HG03060 (cell line): ENCODE results near the gene RAB6B.

Experiments used
- ATAC-seq: cut with Tn5 transposase; IDR thresholded peaks from one replicate; pipeline ENCODE4 v1.9.1; 2021; ENCODE audit warnings: low read depth, moderate number of reproducible peaks; ENCODE audit not compliant: unreplicated experiment

RAB6B gene

DNA sequence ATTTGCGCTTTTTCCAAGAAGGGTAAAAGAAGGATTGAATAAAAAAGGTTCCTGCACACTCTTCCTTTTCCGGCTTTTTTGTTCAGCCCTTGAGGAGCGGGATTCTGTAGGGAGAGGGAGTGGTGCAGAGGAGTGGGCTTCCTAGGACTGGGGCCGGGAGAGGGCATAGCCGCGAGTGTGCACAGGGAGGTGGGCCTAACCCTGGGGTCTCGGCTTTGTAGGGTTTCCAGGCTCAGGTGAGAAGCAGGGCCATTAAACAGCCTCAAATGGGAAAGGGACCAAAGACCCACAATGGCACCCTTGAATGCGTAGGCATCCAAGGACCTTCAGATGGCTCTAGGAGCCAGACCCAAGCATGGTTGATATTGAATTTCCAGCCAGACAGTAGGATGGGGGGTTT lies 35.4 kb upstream of the RAB6B start:
- no peak for ATAC-seq

DNA sequence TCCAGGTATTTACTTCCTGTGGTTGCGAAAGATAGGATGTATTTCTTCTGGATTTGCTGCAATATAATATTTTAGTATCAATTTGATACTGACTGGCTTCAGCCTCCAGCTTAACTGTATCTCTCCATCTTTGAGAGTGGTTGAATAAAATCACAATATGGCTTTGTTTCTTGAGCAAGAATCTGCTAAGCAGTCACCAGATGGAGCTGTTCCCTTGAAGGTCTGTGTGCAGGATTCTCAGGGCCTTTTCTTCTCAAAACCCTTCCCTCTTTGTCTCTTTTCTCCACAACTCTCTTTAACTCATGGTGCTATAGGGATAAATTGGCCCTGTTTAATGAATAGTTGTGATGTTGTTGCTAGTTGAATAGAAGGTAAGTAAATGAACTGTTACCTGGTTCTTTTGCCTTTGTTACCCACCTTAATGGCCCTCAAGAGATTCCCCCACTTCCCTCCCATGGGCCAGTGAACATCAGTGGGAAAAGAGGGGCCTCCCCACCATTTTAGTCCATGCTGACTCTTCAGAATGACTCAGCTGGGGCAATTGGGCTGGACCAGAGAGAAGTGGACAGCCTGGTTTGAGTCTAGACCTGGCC lies 34.8 kb upstream of the RAB6B start:
- no peak for ATAC-seq

DNA sequence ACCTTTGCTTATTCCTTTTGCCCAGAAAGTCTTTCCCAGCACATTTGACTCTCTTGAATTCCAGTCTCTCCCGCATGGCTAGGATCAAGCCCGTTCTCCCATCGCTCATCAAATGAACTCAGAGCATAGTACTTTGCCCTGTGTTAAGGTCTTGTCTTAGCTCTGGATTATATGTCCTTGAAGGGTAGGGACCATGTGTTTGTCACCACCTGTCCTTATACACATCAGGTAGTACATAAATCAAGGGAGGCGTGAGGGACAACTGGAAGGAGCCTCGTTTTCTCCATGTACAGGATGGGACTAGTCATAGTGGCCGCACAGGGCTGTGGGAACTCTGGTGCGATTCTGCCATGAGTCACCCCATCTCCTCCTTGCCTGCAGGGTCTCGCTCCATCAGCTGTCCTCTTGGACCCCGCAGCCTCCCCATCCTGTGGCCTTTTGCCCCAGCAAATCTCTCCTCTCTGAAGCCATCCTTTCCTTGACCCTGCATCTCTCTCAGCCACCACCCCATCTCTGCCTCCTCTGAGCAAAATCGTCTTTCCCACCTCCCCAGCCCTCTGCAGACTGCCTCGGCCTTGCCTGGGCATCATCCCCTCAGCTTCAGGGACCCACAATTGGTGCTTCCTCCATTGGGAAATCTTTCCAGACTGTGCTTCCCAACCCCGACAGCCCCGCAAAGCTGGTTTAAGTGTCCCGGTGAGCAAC lies 33.4 kb upstream of the RAB6B start:
- ATAC-seq: no peak

DNA sequence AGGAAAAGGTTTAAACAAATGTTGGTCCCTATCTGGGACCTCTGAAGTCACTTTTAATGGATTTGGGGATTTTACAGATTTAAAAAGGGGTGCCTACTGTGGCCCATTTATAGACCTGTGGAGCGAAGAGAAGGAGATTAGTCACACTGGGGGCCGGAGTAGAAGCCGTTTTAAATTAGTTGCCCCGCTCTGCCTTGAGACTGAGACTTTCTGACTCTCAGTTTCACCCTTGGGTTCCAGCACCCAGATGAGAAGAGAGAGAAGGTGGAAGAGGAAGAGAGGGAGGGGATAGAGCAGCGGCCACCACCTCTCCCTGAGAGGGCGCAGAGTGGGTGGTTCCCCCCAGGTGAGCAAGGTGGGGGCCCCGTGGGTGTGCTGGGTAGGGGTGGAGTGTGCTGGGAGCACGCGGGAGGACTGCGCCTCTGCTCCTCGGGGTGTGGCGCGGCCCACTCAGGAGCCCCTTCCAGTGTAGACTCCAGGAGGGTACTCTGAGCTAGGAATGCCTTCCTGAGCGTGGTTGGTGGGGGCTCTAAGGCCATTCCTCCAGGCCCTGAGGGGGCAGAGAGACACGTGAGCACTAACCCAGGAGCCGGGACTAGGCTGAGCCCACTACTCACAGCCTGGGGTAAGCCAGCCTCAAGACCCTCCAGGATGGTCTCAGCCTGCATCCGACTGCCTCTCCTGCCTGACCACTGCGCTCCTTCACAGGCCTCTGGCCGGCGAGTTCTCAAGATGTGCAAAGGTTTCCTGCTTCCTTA lies 32.6 kb upstream of the RAB6B start:
- ATAC-seq: no peak

DNA sequence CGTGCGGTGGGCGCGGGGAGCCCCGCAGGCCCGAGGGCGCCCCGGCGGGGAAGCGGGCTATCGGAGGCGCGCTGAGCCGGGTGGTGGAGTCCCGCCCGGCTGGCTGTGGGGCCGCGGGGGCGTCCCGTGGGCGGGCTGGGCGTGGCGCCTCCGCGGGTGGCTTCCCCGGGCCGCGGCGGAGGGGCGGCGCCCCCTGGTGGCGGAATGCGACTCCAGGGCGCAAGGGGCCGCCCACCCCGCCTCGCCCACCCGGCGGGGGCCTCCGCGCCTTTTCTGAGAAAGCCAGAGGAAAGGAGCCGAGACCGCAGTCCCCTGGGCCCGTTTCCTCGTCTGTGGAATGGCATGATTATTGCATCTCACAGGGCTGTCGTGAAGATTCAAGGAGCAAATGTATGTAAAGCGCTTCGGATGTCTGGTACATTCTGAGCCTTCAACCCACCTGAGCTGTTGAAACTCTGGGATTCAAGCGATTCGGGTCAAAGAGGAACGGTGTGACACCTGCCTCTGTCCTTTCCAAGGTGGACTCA lies 31.9 kb upstream of the RAB6B start:
- no peak for ATAC-seq

DNA sequence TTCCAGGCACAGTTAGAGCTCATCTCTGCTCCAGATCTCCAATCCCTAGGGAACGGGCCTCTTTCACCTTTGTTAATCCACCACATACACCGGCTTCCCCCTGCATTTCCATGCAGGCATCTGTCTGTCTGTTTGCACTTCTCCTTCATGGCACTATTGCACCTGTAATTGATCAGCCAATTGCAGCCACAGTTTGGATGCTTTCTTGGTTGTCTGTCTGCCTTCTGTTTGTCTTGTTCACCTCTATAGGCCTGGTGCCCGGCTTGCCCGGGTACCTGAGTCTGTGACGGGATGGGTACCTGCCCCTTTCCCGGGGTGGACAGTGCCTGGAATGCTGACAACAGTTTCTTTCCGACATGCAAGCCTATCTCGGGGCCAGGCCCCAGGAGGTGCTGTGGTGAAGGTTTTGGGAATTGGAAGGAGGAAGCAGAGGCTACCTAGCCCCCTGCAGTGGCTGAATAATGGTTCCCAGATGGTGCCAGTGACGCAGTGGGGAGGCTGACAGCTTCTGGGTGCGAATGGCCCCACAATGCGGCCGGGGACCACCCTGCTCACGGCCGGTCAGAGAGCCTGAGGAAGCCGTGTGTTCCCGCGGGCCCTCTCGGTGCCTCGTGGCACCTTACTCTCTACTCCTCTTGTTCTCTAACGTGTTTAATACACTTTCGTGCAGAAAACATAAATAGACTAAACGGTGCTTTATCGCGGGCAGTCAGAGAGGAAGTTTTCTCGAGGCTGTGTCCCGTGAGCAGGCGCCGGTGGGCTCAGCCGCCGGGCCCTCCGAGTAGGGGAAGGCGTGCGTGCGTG lies 31.3 kb upstream of the RAB6B start:
- no peak for ATAC-seq

DNA sequence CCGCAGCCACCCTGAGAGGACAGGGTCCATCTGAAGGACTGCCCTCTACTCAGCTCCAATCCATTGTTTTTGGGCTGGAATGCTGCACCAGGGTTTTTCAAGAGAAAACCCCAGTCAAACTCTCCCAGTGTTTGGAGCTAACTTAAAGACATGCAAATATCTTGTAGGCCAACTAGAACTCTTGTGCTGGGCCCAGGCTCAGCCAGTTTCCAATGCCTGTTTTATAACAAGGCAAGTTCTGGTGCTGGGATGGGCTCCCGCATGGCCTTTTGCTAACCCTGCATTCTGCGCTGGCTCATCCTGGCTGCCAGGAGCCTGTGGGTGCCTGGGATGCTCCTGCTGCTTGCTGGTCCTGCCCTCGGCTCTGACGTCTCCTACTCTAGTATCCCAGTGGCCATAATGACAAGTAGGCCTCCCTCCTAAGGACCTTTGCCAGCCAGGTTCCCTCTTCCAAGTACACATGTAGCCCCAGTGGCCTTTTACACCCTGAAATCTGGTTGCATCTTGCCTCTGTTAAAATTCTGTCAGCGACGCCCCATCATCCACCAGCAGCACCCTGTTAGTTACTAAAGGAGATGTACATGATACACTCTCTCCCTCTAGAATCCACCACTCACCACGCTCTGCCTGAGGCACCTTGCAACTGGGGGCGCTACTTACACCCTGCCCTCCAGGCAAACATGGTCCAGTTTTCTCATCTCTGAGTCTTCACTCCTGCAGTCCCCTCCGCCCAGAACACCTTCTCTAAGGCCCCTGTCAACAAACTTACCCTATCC lies 30.5 kb upstream of the RAB6B start:
- ATAC-seq: no peak

DNA sequence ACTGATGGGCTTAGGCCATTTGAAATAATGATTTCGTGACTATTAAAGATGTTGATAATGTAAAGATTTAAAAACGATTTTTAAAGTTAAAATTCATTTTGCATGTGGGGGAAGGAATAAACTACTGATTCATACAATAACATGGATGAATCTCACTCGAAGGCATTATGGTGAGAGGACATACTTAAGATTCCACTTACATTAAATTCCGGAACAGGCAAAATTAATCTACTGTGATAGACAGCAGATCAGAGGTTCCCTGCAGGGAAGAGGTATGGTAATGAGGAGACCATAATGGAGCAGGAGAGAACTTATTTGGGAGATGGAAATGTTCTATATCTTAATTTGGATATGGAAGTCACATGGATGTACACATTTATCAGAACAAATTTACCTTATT lies 28.4 kb upstream of the RAB6B start:
- ATAC-seq: no peak

DNA sequence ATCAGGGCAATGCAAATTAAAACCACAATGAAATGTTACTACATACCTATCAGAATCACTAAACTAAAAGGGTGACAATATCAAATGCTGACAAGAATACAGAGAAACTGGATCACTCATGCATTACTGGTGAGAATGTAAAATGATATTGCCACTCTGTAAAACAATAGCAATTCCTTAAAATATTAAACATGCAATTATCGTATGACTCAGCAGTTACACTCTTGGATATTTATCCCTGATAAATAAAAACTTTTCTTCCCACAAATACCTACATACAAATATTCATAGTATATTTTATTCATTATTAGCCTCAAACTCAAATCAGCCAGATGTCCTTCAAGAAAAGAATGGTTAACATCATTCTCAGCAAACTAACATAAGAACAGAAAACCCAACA lies 25.9 kb upstream of the RAB6B start:
- ATAC-seq: no peak

DNA sequence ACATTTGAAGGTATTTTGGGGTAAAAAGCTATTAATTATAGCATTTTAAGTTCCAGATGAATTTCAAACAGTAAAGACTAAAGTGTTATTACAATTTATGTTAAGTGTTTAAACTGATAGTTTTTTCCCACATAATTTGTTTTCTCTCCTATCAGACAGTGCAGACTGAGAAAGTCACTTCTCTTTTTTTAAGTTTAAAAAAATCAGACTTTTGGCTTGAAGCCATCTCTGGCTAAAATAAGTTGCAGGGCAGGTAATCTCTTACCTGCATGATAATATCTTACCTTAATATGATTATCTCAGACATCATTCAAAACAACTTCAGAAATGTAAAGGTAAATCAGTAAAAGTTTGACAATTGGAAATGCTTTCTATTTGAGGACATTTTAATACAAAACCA lies 21.5 kb upstream of the RAB6B start:
- no peak for ATAC-seq

DNA sequence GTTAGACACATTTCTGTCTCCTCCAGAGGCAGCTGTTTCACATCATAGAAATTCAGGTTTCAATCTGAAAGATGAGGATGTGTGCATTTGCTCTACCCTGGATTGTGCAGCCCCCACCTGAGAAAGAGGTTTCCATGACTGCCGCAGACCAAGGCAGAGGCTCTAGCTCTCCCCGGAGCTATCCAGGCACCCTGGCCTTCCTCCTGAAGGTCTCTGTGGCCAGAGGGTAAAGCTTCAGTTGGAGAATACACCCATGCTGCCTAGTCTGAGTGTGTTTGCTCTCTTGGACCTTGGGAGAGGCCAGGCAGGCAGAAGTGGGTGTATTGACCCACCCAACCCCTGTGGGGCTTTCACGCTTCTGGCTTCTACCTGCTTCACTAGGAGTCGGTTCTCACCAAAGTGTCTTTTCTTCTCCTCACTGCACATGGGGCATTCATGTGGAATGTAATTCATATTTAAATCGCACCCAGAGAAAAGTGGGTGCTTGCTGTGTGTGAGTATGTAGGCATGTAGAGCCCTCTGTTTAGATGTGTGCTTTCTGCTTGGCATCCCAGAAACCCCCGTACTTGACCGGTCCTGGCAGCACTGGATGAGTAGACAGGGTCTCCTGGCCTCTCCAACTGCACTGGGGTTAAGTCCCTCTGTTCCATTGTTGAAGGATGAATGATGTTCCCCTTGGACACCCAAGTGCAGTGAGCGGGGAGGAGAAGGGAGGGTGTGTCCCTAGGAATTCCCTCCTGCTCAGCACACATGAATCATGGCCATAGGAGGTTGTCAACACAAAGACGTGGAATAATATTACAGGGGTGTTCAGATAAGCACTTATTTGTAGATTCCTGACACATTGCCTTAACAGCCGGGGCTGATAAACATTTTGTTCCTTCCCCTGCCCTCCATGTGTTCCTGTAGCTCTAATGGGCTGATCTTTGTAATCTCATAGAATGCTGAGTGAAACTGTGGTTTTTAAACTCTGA lies 20.3 kb upstream of the RAB6B start:
- no peak for ATAC-seq

DNA sequence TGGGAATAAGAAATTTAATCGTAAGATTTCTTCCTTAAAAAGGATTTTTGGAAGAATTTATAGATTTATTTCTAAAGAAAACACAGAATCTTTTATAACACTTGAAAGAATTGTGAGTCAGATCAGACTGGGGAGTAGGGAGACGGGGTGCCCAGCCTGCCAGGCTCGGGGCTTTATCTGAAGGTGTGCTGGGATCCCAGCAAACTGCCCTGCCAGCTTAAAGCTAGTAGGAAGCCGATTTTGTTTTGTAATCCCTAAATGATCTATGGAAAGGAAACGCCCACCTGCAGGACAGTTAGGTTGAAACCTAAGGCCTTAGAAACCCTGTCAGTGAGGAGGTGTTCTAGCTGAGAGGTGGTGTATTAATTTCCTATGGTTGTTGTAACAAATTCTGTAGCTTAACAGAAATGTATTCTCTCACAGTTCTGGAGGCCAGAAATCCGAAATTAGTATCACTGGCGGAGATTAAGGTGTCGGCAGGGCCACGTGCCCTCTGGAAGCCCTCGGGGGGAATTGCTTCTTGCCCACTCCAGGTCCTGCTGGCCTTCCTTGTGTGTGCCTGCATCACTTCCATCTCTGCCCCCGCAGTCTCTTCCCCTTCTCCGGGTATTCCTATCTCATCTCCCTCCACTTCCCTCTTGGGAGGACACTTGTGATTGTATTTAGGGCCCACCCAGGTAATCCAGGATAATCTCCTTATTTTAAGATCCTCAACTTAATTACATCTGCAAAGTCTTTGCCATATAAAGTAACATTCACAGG lies 19.3 kb upstream of the RAB6B start:
- ATAC-seq: no peak

DNA sequence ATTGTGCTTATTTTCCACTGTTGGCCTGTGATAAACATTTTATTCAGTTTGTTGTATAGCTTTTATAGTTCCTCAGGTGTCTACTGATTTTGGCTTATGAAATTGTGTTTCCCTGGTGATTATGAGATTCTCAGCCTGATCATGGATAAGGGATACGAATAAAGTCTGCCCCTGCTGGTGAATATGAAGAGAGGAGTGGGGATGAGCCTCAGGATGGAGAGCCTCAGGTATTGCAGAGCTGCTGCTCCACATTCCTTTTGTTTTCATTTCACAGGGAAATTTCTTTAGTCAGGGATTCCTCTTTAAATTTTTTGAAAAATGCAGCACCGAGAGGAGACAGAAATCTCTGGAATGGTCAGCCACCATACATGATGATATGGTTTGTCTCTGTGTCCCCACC lies 14.7 kb upstream of the RAB6B start:
- no peak for ATAC-seq

DNA sequence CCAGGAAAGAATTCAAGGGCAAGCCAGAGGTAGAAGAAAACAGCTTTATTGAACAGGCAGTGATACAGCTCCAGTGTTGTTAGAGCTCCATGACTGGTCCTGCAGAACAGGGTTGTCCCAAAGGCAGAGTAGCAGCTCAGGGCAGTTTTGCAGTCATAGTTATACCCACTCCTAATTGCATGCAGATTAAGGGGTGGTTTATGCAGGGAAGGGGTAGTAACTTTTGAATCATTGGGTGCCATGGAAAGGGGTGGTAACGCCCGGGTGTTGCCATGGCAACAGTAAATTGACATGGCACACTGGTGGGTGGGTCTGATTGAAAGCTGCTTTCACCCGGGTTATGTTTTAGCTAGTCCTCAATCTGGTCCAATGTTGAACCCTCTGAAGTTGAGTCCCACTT lies 9.7 kb upstream of the RAB6B start:
- ATAC-seq: no peak

DNA sequence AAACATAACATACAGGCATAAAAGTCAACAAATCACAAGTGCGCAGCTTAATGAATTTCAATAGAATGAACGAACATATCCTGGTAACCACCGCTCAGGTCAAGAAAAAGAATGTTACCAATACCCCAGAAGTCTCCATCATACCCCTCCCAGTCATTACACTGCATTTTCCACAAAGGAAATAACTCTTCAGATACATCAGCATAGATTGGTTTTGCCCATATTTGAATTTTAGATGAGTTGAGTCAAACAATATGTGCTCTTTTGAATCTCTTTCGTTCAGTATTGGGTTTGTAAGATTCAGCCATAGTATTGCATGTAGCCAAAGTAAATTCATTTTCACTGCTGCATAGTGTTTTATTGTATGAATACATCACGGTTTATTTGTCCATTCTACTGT lies 6.2 kb upstream of the RAB6B start:
- no peak for ATAC-seq

DNA sequence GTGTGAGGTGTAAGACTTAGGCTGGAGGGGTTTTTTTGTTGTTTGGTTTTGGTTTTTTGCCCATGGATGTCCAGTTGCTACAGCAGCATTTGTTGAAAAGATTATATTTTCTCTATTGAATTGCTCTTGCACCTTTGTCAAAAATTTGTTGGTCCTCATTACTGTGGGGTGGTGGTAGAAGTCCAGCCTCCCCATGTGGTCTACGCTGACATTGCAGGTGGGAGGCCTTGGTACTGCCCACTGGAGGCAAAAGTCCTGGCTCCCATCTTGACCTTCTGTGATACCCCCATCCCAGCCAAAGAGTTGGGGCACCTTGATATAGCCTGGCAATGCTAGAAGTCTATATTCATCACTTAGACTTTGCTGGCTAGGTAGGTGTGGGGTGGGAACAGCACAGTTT lies 5.4 kb upstream of the RAB6B start:
- no peak for ATAC-seq

DNA sequence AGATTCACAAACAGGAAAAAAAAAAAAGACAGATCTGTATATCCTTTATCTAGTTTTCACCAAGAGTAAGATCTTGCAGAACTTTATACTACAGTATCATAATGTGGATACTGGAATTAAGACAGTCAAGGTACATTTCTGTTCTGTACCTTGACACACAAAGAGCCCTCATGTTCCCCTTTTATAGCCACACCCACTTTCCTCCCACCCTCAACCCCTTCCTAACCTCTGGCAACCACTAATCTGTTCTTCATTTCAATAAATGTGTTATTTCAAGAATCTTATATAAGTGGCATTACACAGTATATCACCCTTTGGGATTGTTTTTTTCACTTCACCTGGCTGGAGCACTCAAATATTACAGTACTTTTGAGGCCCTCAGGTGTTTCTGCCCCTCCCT lies 3.6 kb upstream of the RAB6B start:
- ATAC-seq: no peak

DNA sequence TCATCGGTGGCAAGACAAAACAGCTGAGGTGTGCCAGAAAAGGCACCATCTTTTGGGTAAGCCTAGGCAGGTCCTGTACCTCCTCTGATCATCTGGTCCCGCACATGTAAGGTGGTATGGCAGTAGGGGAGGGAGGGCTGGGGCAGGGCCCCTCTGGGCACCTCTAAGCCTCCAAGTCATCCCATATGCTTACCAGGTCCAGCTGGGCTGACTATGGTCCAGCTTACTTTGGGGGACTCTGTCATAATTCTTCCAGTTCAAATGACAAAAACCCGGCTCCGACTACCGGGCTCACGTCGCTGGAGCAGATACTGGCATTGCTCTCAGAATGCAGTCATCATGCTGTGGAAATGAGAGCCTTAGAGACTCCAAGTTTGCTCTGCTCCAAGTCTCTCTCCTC lies 1.9 kb upstream of the RAB6B start:
- no peak for ATAC-seq
